A549 (cell line): Measurements from ENCODE around the gene MRPL46.

Experiments
- BCL3 ChIP-seq: fragments of >200 bp; sonication (Bioruptor Twin); formaldehyde crosslinking; IDR thresholded peaks from 3 replicates; pipeline ENCODE4 v1.6.1; 2016
- CTCF ChIP-seq: fragments of >200 bp; sonication (Bioruptor Twin); formaldehyde crosslinking; IDR thresholded peaks from 3 replicates; pipeline ENCODE4 v1.5.1; 2016
- POLR2A ChIP-seq: IDR thresholded peaks from 2 replicates; pipeline ENCODE4 v1.6.1; 2012; ENCODE audit warnings: mild to moderate bottlenecking, low read length
- RFX5 ChIP-seq: fragments of 450-650 bp; IDR thresholded peaks from 2 replicates; pipeline ENCODE4 v1.7.1; 2014; ENCODE audit warnings: antibody characterized with exemption, mild to moderate bottlenecking, moderate library complexity

GRCh38 chr15:88433046-88433685 is 34.0 kb downstream of the MRPL46 start:
- TF ChIP-seq CTCF (no peak), POLR2A (no peak), RFX5 (no peak), BCL3 (no peak)
